ENCODE data around the gene FBXW5. TPM values are rescaled to one million over a fixed set of nuclear protein-coding genes. Genes with fewer than 3 reads are reported as not detected.
A peak's percentile ranks its signal among the peaks of the same experiment; 100 is the strongest.

FBXW5 gene
- total RNA-seq, 2 donors from 2014 or later = 102 to 155 TPM

DNA sequence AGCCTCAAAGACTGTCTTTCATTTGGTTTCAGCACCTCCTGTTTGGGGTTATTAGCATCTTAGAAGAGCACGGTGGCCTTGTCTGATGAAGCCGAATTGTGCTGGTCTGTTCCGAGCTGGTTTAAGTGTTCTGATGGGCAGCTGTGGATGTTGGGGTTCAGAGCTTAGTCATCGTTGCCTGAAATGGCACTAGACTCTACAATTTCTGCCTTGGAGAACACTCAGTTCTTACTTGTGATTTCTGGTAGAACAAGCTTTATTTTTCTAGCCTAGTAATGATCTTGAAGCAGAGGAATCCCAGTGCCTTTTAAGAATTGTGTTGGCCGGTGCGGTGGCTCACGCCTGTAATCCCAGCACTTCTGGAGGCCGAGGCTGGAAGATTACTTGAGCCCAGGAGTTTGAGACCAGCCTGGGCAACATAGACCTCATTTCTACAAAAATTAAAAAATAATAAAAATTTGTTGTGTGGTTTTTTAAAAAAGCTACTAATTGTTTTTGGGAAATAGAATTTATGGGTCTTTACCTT is 7.8 kb downstream of the FBXW5 start:
- Mint-ChIP-seq H3K4me3 (no peak overlapping the region), H3K27me3 (no peaks in the 10 kb centered on the region), H3K27ac (peak overlapping the region in 1 of 2 donors; percentile 43), H3K9me3 (no peaks in the 10 kb centered on the region), H3K36me3 (peaks cover 11% of the 10 kb centered on the region), H3K4me1 (ENCODE audit: low read depth in 2 of 2) (peaks cover 35 to 43% of the 10 kb centered on the region in 2 donors)
- DNase-seq (ENCODE audit: low spot score) = no peak
- ATAC-seq = no peak

DNA sequence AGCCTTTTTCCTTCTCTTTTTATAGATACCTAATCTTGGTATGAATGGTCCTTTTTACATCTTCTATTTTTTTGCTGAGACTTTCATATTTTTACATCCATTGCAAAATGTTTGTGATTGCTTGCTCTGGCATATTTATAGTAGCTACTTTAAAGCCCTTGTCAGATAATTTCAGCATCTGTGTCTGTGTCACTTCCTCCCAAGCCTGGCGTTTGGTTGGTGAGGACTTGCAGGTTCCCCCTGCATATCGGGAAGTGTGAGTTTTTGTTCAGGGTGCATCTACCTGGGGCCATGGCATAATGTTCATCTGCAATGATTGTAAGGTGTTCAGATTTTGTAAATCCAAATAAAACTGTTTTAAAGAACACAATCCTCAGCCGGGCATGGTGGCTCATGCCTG is 8.9 kb downstream of the FBXW5 start:
- Mint-ChIP-seq H3K9me3 (no peaks in the 10 kb centered on the region), H3K36me3 (peaks cover 11% of the 10 kb centered on the region), H3K4me1 (ENCODE audit: low read depth in 2 of 2) (peaks cover 36 to 42% of the 10 kb centered on the region in 2 donors), H3K27me3 (no peaks in the 10 kb centered on the region), H3K27ac (no peak overlapping the region), H3K4me3 (no peak overlapping the region)
- DNase-seq (ENCODE audit: low spot score) (no peak), ATAC-seq (no peak)

DNA sequence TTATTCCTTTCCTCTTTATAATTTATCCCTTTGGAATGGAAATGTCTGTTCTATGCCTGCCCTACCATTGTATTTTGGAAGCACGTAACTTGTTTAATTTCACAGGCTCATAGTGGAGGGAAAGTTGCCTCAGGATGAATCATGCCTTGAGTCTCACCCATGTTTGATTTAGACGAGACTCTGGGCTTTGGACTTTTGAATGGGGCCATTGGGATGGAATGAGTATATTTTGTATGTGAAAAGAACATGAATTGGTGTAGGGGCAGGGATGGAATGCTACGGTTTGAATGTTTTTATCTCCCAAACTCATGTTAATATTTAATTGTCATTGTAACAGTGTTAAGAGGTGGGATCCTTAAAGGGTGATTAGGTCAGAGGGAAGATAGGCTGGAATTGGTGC is 10.3 kb downstream of the FBXW5 start:
- H3K4me3 Mint-ChIP-seq = no peak overlapping the region

DNA sequence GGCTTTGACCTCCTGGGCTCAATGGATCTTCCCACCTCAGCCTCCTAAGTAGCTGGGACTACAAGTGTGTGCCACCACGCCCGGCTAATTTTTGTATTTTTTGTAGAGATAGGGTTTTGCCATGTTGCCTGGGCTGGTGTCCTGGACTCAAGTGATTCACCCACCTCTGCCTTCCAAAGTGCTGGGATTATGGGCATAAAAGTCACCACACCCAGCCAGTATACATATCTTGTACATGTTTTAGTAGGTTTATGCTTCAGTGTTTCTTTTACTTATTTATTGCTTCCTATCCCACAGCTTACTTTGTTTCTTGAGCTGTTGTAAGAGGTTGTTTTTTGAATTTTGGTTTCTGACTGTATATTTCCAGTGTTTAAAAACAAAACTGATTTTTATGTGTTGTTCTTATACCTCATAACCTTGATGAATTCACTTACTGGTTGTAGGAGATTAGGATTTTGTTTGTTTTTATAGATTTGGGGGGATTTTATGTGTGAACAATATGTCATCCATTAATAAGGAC is 12.9 kb downstream of the FBXW5 start:
- H3K36me3 Mint-ChIP-seq = peaks cover 11% of the 10 kb centered on the region
- H3K4me1 Mint-ChIP-seq (ENCODE audit: low read depth in 2 of 2) = peaks cover 34 to 45% of the 10 kb centered on the region in 2 donors
- H3K27me3 Mint-ChIP-seq = no peaks in the 10 kb centered on the region
- no peaks in the 10 kb centered on the region for H3K9me3 Mint-ChIP-seq
- DNase-seq (ENCODE audit: low spot score) (no peak), ATAC-seq (no peak)
- peak overlapping the region; percentile 66 to 86 for H3K27ac Mint-ChIP-seq
- peak overlapping the region; percentile 47 for H3K4me3 Mint-ChIP-seq

More for the DNA sequence above, 10.3 kb downstream of the FBXW5 start:
- Mint-ChIP-seq H3K4me1 (ENCODE audit: low read depth in 2 of 2) (peaks cover 34 to 38% of the 10 kb centered on the region in 2 donors), H3K36me3 (peaks cover 11% of the 10 kb centered on the region), H3K27me3 (no peaks in the 10 kb centered on the region), H3K9me3 (no peaks in the 10 kb centered on the region), H3K27ac (peak overlapping the region in 1 of 2 donors; percentile 86)
- ATAC-seq = no peak
- DNase-seq (ENCODE audit: low spot score) = no peak

DNA sequence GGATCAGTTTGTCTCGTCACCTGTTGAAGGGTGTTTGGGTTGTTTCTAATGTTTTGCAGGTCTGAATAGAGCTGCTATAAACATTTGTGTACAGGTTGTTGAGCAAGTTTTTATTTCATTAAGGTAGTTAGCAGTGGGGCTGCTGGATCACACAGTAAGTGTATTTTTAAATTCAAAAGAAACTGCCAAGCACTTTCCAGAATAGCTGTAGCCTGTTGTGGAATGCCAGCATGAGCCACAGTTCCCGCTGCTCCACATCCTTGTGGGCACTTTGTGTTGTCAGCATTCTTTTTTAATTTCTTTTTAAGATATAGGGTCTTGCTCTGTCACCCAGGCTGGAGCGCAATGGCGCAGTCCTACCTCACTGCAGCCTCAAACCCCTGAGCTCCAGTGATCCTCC is 14.5 kb downstream of the FBXW5 start:
- Mint-ChIP-seq H3K9me3 (no peaks in the 10 kb centered on the region), H3K27me3 (no peaks in the 10 kb centered on the region), H3K4me1 (ENCODE audit: low read depth in 2 of 2) (peaks cover 29 to 40% of the 10 kb centered on the region in 2 donors), H3K36me3 (peaks cover 11% of the 10 kb centered on the region), H3K4me3 (no peak overlapping the region), H3K27ac (peak overlapping the region in 1 of 2 donors; percentile 86)
- ATAC-seq (no peak), DNase-seq (ENCODE audit: low spot score) (no peak)

DNA sequence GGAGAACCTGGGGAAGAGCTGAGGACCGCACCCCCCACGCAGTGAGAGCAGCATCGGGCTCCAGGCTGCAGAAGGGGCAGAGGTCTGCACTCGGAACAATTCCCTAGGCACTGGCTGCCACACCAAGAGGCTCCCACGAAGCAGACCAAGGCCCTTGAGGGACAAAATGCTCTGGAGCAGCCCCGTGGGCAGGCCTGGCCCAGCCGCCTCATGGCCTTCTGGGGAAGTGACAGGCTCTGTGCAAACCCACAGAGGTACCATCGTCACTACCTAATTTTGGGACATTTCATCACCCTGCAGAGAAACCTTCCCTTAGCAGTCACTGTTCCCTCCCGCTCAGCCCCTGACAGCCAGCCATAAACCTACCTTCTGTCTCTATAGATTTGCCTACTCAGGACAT is 15.9 kb downstream of the FBXW5 start:
- Mint-ChIP-seq H3K36me3 (peaks cover 11% of the 10 kb centered on the region), H3K27me3 (no peaks in the 10 kb centered on the region), H3K9me3 (no peaks in the 10 kb centered on the region), H3K4me1 (ENCODE audit: low read depth in 2 of 2) (peaks cover 23 to 28% of the 10 kb centered on the region in 2 donors), H3K4me3 (no peak overlapping the region), H3K27ac (no peak overlapping the region)
- ATAC-seq = no peak
- DNase-seq (ENCODE audit: low spot score) = no peak

DNA sequence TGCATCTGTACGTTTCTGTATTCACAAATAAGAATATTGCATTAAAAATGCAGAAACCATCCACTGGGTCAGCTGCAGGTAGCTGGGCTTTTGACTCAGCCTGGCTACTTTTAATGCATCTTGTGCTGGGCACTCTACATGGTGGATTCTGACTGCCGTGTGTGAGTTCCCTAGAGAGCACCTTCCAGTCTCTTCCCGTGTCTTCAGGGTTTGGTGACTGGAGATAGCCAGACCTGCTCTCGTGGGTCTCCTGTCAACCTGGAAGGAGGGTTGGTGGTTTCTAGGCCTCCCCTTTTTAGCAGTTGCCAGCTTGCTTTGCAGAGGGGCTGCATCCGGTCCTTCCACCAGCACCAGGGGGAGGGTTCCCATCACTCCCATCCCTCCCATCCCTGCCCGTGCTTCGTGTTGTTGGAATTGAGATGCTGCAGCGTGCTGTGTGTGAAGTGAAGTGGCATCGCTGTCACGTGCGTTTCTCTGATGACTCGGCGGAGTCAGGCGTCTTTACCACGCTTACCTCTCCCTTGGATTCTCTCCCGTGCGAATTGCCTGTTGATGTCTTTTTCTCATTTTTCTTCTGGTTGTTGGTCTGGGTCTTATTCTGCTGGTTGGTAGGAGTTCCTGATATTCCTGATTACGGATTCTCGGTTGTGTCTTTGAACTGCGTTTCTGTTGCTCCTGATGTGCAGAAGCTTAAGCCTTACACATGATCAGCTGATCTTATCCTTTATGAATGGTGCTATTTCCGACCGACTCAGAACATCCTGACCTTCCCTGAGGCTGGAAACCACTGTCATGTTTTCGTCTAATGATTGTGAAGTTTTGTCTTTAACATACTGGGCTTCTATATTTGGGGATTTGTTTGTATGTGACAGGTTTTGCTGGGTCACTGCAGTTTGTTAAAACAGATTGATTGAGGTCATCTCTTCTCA is 16.9 kb downstream of the FBXW5 start:
- peak overlapping the region; percentile 46 to 74 for H3K27ac Mint-ChIP-seq
- no peaks in the 10 kb centered on the region for H3K9me3 Mint-ChIP-seq
- ATAC-seq (no peak), DNase-seq (ENCODE audit: low spot score) (no peak)
- H3K4me1 Mint-ChIP-seq (ENCODE audit: low read depth in 2 of 2) = peaks cover 13 to 24% of the 10 kb centered on the region in 2 donors
- H3K4me3 Mint-ChIP-seq = no peak overlapping the region
- peaks cover 6% of the 10 kb centered on the region for H3K36me3 Mint-ChIP-seq
- no peaks in the 10 kb centered on the region for H3K27me3 Mint-ChIP-seq

DNA sequence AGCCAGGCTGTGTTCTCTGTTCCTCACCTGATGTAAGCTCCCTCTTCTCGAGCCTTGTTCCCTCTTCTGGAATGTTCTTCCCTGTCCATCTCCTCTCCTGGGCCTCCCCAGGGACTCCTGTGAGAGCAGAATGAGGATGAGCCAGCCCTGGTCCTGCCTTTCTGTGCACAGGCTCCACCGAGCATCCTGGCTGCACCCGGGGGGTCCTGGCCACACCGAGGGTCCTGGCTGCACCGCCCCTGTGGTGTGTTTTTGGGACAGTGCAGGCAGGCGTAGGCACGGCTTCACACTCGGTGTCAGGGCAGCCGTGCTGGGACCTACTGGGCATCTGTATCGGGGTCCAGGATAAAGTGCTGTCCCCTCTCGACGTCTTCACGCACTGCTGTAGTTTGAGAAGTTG is 17.8 kb downstream of the FBXW5 start:
- H3K4me1 Mint-ChIP-seq (ENCODE audit: low read depth in 2 of 2) = peaks cover 7 to 19% of the 10 kb centered on the region in 2 donors
- no peak overlapping the region for H3K4me3 Mint-ChIP-seq
- no peak for ATAC-seq
- DNase-seq (ENCODE audit: low spot score) = no peak
- H3K27ac Mint-ChIP-seq = peak overlapping the region; percentile 46 to 74
- peaks cover 6% of the 10 kb centered on the region for H3K36me3 Mint-ChIP-seq
- H3K27me3 Mint-ChIP-seq = no peaks in the 10 kb centered on the region
- no peaks in the 10 kb centered on the region for H3K9me3 Mint-ChIP-seq

DNA sequence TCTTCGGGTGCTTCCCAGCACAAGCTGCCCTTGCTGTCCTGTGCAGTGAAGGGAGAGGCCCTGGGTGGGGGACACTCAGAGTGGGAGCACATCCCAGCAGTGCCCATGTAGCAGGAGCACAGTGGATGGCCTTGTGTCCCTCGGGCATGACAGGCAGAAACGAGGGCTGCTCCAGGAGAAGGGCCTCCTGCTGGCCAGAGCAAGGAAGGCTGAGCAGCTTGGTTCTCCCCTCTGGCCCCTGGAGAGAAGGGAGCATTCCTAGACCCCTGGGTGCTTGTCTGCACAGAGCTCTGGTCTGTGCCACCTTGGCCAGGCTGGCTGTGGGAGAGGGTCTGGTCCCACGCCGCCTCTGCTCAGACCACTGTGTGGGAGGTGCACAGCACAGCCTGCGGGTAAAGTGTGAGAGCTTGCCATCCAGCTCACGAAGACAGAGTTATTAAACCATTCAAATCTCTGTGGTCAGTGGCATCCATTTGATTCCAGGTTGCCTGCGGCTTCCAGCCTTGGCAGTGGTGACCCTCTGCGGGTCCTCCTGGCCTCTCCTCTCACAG is 18.3 kb downstream of the FBXW5 start:
- H3K27ac Mint-ChIP-seq = no peak overlapping the region

DNA sequence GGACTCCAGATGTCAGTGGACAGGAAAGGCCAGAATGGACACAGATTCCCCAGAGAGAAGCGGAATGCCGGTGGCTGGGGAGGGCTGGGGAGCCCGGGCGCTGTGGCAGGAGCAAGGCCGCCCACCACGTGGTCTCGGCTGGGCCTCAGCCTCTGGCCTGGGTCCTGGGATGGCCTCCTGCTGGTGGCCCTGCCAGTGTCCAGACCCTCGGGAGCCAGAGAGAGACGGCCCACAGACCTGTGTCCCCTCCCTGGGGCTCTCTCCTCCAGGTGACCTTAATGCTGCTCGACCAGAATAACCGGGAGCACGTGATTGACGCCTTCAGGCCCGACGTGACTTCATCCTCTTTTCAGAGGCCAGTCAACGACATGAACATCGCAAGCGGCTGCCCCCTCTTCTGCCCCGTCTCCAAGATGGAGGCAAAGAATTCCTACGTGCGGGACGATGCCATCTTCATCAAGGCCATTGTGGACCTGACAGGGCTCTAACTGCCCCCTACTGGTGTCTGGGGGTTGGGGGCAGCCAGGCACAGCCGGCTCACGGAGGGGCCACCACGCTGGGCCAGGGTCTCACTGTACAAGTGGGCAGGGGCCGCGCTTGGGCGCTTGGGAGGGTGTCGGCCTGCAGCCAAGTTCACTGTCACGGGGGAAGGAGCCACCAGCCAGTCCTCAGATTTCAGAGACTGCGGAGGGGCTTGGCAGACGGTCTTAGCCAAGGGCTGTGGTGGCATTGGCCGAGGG is 19.0 kb downstream of the FBXW5 start:
- peaks cover 5 to 18% of the 10 kb centered on the region in 2 donors for H3K4me1 Mint-ChIP-seq (ENCODE audit: low read depth in 2 of 2)
- no peak overlapping the region for H3K4me3 Mint-ChIP-seq
- no peak overlapping the region for H3K27ac Mint-ChIP-seq
- peaks cover 6% of the 10 kb centered on the region for H3K36me3 Mint-ChIP-seq
- DNase-seq (ENCODE audit: low spot score) (no peak), ATAC-seq (no peak)
- H3K9me3 Mint-ChIP-seq = no peaks in the 10 kb centered on the region
- H3K27me3 Mint-ChIP-seq = no peaks in the 10 kb centered on the region

More for the DNA sequence above, 18.3 kb downstream of the FBXW5 start:
- Mint-ChIP-seq H3K4me1 (ENCODE audit: low read depth in 2 of 2) (peaks cover 5 to 18% of the 10 kb centered on the region in 2 donors), H3K36me3 (peaks cover 6% of the 10 kb centered on the region), H3K4me3 (no peak overlapping the region), H3K27me3 (no peaks in the 10 kb centered on the region), H3K9me3 (no peaks in the 10 kb centered on the region)
- ATAC-seq = no peak
- no peak for DNase-seq (ENCODE audit: low spot score)

DNA sequence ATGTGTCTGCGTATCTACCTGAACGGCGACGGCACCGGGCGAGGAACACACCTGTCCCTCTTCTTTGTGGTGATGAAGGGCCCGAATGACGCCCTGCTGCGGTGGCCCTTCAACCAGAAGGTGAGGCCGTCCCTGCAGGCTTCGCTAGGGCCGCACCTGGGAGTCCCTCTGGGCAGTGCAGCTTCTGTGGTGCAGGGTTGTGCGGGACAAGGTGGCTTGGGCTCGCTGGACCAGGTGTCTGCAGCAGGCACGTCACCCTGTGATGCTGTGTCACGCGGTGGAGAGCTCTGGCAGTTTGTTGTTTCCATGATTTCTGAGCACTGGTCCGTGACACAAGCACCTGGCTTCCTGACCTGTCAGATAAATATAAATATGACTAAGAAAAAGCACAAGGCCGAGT is 20.7 kb downstream of the FBXW5 start:
- ATAC-seq (no peak), DNase-seq (ENCODE audit: low spot score) (no peak)
- no peaks in the 10 kb centered on the region for H3K27me3 Mint-ChIP-seq
- peaks cover 12% of the 10 kb centered on the region for H3K36me3 Mint-ChIP-seq
- peaks cover 5 to 20% of the 10 kb centered on the region in 2 donors for H3K4me1 Mint-ChIP-seq (ENCODE audit: low read depth in 2 of 2)
- H3K27ac Mint-ChIP-seq = no peak overlapping the region
- no peak overlapping the region for H3K4me3 Mint-ChIP-seq
- H3K9me3 Mint-ChIP-seq = no peaks in the 10 kb centered on the region

DNA sequence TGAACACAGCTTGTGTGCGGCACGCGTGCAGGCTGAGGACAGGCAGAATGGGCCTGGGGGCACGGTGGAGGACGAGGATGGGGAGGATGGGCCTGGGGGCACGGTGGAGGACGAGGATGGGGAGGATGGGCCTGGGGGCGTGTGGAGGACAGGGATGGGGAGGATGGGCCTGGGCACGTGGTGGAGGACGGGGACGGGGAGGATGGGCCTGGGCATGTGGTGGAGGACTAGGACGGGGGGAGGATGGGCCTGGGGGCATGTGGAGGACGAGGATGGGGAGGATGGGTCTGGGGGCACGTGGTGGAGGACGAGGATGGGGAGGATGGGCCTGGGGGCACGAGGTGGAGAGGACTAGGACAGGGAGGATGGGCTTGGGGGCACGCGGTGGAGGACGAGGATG is 22.0 kb downstream of the FBXW5 start:
- Mint-ChIP-seq H3K4me1 (ENCODE audit: low read depth in 2 of 2) (peaks cover 0 to 15% of the 10 kb centered on the region in 2 donors), H3K27me3 (no peaks in the 10 kb centered on the region), H3K27ac (peak overlapping the region in 1 of 2 donors; percentile 48), H3K9me3 (no peaks in the 10 kb centered on the region), H3K36me3 (peaks cover 11% of the 10 kb centered on the region), H3K4me3 (no peak overlapping the region)
- ATAC-seq (no peak), DNase-seq (ENCODE audit: low spot score) (no peak)

DNA sequence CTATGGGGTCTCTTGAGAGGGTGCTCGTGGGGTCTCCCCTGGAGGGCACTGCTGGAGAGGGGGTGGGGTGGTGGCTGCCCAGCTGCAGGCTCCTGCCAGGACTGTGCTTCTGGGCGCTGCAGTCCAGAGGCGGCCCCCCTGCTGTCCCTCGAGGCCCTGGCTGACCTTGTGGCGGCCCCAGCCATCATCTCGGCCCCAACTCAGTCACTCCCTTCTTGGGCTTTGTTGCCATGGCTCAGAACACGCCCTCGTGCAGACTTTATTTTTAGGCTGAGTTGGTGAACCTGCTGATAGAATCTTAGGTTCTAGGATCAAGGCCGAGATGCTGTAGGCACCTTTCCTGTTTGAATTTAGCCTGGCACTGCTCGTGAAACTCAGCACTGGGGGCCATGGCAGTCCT is 22.8 kb downstream of the FBXW5 start:
- DNase-seq (ENCODE audit: low spot score) (no peak), ATAC-seq (no peak)
- H3K4me1 Mint-ChIP-seq (ENCODE audit: low read depth in 2 of 2) = peaks cover 0 to 19% of the 10 kb centered on the region in 2 donors
- H3K27me3 Mint-ChIP-seq = no peaks in the 10 kb centered on the region
- H3K9me3 Mint-ChIP-seq = no peaks in the 10 kb centered on the region
- H3K4me3 Mint-ChIP-seq = no peak overlapping the region
- H3K27ac Mint-ChIP-seq = no peak overlapping the region
- H3K36me3 Mint-ChIP-seq = peaks cover 16% of the 10 kb centered on the region
